ENCODE measurements around the gene DET1.
"Not testable (repeated sequence)": the region's sequence is repeated elsewhere in the genome, so short reads cannot be mapped to it uniquely, and the experiment has no call there.

Gene DET1

DNA sequence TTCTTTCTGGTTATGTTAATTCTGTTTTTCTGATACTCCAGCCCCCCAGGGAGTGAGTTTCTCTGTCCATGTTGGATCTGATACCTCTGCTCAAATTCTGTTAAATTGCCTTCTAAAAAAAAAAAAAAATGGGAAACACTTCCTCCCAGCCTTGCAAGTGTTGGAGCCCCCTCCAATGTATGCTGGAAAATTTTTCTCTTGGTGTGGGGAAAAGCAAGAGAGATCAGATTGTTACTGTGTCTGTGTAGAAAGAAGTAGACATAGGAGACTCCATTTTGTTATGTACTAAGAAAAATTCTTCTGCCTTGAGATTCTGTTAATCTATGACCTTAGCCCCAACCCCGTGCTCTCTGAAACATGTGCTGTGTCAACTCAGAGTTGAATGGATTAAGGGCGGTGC, 6.1 kb downstream of the DET1 start:
- DNase-seq (ENCODE audit: low spot score), result not testable (repeated sequence)

DNA sequence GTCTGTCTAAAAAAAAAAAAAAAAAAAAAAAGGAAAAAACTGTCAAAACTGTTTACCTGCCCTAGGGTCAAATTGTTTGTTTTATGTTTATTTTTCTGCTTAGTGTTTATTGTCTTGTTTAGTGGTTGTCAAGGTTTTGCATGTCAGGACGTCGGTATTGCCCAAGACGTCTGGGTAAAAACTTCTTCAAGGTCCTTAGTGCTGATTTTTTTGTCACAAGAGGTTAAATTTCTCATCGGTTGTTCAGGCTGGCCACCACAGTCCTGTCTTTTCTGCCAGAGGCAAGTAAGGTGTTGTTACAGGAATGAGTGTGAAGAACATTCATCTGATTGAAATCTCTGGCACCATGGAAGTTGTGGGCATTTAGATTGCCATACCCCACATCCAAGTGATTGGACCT, 7.0 kb downstream of the DET1 start:
- DNase-seq (ENCODE audit: low spot score), result no peak

DNA sequence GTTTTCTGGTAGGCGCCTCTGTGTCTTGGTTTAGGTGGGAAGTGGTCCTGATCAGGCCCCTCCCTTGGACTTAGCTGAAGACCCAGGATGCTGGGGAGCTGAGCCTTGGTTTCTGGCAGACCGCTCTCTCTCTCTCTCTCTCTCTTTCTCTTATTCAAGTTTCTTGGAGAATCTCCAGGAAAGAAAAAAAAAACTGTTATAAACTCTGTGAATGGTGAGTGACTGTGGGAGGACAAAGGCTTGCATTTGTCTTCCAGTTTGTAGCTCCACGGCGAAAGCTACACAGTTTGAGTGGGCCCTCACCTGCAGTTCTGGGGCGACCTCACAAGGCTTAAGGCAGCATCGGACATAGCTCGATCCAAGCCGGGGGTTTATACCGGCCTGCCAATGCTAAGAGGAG, 7.5 kb downstream of the DET1 start:
- DNase-seq (ENCODE audit: low spot score), result no peak

DNA sequence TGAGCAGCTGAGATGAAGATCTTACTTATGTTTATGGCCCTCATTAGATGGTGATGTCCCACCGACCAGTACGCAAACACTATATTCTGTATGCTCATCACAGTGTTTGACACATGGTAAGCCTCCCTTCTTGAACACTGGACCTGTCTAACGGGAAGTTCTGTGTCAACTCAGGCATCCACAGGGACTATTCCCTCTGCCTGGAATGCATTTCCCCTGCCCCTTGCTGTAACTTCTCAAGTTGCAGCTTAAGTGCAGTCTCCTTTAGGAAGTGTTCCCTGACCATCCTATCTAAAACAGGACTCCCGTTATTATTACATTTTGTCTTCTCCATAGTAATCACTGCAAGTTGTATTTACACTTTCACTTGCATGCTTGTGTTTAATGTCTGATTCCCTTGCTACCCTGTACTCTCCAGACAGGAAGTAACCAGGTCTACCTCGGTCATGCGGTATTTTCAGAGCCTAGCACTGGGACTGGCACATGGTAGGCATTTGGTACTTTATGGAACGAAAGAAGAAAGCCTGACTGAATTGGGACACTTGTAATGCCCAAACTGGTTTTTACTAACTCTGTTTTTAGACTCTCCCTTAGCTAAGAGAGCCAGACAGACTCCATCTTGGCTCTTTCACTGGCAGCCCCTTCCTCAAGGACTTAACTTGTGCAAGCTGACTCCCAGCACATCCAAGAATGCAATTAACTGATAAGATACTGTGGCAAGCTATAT, 8.7 kb downstream of the DET1 start:
- DNase-seq (ENCODE audit: low spot score), result no peak

DNA sequence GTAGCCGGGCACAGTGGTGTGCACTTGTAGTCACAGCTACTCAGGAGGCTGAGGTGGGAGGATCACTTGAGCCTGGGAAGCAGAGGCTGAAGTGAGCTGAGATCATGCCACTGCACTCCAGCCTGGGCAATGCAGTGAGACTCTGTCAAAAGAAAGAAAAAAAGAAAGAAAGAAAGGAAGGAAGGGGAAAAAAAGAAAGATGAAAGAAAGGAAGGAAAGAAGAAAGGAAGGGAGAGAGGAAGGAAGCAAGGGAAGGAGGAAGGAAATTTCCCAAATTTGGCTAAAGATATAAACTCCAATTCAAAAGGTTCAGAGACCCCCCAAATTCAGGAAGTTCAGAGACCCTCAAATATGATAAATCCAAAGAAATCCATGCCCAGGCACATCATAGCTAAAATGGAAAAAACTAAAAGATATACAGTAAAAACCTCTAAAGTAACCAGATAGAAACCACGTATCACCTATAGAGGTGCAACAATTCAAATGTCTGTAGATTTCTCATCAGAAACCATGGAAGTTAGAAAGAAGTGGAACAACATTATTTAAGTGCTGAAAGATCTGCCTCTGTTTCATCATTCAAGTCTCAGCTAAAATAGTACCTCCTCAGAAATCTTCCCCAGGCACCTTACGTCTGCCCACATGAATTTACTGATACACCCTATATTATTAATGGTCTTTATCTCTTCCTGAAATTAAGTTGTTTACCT, 10.7 kb downstream of the DET1 start:
- DNase-seq (ENCODE audit: low spot score), result no peak

DNA sequence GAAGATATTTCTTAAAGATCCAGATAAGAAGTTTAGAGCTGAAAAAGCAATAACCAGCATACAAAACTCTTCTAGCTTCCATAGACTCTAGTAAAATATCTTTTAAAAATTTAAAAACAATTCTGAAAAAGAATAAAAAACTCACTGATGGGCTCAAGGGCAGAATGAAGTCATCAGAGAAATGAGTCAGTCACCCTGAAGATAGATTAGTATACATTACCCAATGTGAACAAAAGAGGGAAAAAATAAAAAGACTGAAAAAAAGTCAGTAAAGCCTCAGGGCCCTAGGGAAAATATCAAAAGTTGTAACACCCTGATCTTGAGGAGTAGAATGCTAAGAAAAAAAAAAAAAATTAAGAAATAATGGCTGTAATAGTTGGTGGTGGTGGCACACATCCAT, 11.4 kb downstream of the DET1 start:
- DNase-seq (ENCODE audit: low spot score), result no peak

DNA sequence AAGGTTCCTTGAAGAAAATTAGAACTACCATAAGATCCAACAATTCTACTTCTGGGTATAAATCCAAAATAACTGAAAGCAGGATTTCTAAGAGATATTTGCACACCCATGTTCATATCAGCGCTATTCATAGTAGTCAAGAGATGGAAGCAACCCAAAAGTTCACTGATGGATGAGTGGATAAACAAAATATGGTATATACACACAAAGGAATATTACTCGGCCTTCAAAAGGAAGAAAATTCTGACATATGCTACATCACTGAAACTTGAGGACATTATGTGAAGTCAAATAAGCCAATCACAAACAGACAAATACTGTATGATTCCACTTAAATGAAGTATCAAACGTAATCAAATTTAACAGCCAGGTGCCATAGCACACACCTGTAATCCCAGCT, 13.1 kb downstream of the DET1 start:
- no peak for DNase-seq (ENCODE audit: low spot score)

DNA sequence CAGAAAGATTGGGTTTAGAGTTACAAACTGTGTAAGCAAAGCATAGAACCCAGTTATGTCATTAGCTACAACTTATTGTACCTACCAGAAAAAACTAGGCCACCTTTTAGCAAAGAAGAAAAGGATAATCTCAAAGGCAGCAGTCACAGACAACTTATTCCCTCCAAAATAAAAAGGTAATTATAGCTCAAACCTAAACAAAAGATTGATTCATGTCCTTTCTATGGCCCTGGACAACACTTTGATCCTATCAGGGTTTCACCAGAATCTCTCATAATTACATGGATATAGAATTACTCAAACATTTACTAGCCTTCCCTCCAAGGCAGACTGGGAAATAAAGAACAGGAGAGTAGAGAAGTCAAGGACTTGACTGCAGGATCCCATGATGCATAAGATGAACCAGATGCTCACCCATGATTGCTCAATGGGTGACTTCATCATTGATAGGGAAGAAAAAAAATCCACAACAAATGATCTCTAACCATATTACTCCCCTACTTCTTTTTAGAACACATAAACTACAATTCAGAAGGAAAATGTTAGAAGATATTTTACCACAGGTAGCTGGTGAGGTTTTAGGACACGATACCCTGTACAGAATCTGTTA, 17.4 kb downstream of the DET1 start:
- DNase-seq (ENCODE audit: low spot score), result no peak

DNA sequence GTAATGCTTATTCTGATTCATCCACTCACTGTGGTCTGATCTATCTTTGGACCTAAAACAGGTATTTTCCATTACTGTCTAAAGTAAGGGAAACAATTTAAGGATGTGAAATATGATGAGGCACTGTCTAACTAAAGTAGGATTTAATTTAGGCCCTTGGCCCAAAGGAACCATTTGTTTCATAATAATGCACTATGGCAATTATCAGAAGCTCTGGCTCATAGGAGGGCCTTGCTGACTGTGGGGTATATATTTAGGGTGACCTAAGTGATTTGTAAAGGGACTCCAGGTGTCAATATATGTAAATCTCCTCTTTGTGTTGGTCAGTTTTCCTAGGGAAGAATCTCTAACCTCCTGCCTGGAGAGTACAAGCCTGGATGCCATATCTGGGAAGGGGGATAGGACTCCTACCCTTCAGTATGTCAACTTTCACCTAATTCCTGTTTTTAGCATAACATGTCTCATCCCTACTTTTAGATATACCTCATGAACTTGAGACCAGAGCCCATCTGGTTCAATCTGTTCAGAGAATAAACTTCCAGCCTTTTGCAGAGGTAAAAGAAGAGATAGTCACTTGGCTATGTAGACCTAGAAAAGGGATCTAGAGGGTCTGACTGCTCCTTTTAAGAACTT, 20.1 kb downstream of the DET1 start:
- DNase-seq (ENCODE audit: low spot score), result no peak

DNA sequence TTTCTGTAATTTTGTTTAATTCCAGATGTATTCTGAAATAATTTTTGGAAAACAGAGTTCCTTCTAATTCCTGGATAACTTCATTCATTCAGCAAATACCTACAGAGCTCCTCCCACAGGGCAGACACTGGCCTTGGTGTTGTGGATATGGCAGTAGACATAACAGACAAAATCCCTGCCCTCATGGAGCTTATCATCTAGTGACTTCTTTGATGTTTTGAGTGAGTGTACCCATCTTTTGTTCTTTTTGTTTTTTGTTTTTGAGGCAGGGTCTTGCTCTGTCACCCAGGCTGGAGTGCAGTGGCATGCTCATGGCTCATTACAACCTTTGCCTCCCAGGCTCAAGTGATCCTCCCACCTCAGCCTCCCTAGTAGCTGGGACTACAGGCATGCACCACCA, 21.1 kb downstream of the DET1 start:
- no peak for DNase-seq (ENCODE audit: low spot score)

DNA sequence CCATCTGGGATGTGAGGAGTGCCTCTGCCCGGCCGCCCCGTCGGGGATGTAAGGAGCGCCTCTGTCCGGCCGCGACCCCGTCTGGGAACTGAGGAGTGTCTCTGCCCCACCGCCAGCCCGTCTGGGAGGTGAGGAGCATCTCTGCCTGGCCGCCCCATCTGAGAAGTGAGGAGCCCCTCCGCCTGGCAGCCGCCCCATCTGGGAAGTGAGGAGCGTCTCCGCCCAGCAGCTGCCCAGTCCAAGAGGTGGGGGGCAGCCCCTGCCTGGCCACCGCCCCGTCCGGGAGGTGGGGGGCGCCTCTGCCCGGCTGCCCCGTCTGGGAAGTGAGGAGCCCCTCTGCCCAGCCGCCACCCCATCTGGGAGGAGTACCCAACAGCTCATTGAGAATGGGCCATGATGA, 22.4 kb downstream of the DET1 start:
- not testable (repeated sequence) for DNase-seq (ENCODE audit: low spot score)

DNA sequence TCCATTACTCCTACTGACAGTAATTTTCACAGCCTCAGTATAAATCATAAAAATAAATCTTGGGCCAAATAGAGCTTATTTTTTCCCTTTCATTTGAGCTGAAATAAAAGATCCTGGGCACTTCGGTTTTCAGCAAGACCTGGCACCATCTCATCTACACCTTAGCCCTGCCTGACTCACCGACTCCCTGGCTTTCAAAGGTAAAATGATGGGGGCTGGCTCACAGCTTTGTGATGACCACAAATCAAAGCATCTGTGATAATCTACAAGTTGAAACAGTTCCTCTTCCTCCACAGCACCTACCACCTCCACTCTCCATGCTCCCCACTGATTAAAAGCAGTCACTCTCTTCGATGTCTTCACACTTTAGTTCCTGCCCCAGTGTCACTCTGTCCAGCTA, 27.6 kb downstream of the DET1 start:
- no peak for DNase-seq (ENCODE audit: low spot score)

DNA sequence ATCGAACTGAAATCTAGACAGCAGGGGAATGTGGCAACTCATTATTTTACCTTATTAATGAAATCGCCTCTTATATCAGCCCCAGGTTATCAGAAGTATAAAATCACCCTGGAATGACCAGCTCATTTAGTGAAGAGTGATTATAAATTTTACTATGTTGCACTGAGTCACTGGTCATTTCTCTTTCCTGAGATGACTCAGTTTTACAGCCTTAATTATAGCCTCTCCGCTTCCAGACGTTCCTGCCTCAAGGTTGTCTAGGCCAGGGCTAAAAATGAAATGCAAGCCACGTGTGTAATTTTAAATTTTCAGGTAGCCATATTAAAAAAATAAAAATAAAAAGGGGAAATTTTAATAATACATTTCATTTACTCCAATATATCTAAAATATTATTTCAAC, 33.3 kb downstream of the DET1 start:
- peak; percentile 48 for DNase-seq (ENCODE audit: low spot score)

DNA sequence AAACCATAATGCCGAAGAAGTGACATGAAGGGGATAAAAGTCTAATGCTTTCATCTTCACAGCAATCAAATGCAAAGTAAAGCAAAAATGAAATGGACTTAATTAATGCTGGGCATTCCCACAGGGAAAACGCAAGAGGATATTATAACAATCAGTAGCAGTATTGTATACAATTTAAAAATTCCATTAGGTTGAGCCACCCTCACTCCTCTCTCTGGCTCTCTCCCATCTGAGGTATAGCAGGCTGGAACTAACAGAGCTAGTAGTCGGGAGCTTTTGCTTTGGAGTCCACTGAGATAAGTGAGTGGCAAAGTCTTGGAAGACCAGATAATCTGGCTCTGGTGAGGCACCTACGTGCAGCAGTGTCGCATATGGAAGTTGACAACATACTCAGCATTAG, 33.9 kb downstream of the DET1 start:
- no peak for DNase-seq (ENCODE audit: low spot score)

DNA sequence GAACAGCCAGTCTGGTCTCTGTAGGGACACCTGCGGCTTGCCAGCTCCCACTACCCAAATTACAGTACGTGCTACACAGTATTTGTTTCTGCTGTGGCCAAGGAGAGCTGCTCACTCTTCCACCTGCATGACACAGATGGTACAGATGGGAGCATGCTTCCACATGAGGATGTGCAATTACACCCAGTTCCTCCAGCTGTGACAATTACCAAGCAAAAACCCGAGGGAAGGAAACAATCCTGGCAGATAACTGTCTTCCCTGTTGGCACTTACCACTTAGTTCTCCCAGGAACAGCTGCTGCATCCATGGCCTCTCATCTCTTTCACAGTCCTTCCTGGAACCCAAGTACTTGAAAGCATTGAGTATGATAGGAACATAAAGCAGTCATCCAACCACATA, 34.4 kb downstream of the DET1 start:
- no peak for DNase-seq (ENCODE audit: low spot score)

DNA sequence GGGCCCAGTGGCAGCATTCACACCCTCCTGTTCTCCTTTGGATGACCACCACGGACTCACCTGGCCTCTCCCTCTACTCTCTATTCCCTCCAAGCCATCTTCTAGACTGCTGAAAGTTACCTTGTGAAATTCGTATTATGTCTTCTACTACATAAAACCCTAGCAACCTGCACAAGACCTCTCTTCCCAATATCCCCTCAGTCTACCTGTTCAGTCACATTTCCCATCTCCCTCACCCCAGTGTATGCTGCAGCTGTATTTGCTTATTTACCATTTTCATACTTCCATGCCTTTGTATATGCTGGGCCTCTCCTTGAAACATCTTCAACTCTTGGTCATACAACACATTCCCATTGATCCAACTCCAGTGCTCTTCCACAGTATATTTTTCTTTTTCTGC, 35.3 kb downstream of the DET1 start:
- no peak for DNase-seq (ENCODE audit: low spot score)

DNA sequence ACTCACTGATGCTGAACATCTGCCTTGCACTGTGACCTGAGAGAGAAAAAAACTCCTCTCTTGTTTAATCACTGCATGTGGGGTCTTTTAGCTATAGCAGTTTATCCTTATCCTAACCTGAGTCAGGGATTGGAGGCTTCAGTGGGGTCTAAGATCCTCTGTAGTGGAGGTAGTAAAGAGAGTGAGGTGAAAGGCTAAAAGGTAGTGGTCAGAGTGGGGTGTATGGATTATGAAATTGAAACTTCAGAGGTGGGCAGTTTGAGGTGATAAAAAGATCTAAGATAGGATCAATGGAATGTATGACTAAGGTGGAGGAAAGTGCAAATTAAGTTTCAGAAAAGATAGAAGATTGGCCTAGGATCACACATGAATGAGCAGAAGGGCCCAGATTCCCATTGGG, 36.5 kb downstream of the DET1 start:
- no peak for DNase-seq (ENCODE audit: low spot score)

DNA sequence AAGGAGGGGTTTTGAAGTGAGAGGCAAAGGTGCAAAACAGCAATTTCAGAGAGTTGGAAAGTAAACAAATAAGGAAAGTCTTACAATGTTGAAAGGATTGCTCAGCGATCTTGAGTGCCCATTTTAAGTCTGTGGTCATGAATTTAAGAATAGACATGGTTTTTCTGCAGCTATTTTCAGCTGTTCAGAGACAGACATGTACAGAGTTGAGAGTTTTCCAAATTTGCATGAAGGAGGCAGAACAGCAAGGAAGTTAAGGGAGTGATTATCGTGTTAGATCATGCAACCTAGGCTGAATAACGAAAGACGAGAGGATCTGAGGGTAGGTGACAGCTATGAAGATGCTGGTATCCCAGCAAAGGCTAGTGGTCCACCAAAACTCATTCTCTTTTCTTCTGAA, 37.2 kb downstream of the DET1 start:
- DNase-seq (ENCODE audit: low spot score), result no peak

DNA sequence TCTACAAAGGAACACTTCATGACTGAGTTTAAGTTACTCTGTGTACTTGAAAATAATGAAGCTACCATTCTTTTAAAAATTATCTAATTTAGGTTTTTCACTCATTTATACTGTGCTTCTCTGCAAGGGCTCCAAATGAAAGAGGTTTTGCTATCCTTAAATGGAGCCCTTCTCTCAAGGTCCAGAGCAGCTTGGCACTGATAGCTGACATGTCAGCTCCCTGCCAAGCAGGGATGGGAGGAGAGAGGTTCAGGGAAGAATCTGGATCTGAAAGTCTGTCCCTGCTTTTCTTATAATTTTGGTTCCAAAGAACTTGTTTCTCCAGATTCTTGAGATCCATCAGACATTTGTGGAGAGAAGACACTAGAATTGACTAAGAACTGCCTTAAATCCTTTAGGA, 39.9 kb downstream of the DET1 start:
- no peak for DNase-seq (ENCODE audit: low spot score)

DNA sequence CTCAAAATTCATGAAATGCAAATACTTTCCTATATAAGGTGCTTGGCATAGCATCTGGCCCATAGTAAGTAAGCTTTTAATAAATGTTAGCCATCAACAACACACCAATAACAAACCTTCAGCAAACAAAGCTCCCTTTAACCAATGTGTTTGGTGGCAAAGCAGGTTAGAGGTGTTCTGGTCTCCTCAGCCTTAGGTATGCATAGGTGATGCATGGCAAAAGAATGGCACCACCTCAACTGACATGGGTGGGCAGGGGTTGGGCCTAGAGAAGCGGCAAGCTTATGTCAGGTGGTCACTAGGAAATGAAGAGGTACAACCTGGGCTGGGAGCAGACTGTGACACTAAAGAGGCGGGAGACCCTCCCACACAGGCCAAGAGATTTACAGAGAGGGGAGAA, 40.8 kb downstream of the DET1 start:
- no peak for DNase-seq (ENCODE audit: low spot score)

DNA sequence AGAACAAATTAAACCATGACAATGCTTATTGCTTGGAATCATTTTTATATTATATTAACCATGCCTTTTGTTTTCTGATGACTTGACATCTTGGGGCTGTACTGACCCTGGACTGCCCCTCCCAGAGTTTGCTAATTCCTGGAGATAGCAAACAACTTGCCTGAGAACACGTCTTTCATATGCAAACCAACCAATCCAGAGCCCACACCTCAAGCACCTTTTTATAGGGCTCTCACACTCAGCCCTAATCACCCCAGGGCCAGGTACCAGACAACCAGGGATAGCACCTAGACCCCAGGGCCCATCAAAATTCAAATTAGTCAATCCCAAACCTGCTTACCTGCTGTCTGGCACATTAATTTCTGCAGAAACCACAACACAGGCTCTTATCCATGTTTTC, 42.0 kb downstream of the DET1 start:
- DNase-seq (ENCODE audit: low spot score), result no peak

DNA sequence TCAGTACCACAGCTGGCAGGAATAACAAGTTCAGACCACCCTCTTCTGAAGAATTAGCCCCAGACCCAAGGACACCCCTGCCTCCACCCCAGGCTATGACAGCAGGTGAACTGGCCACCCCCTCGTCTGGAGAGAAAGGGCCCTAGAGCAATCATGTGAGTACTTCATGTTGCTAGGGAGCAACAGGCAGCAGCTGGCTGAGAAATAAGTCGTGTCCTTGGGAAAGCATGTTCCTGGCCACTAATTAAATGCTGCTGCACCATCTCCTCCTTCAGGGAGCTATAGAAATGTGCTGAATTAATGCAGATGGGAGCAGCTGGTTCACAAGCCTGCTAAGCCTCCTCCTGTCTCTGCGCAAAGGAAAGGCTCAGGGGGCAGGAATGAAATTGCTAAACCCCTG, 47.5 kb downstream of the DET1 start:
- DNase-seq (ENCODE audit: low spot score), result no peak

DNA sequence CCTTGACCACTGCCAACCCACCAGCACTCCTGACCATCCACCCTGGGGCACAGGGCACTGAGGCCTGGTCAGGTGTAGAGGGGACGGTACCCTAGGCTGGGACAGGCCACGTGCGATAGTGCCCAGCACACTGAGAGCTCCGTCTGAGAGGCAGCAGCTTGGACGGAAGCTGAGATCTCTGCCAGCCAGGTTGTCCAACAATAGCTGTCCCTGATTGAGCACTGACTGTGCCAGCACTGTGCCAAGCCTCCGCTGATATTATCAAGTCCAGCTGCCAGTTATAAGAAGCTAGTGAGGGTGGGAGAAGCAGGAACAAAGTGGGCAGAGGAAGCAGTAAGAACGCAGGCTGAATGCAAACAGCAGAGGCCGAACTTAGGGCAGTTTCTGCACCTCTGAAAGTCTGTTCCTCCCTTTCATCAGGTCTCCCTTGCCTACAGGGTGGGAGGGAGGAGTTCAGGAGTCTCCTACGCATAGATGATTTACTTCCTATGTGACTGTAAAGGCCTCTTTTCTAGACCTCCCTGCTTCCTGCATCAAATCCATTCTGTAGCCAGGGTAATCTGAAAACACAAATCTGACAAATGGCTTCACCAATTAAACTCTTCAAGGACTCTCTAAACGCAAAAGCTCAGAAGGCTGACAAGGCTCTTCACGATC, 49.2 kb downstream of the DET1 start:
- no peak for DNase-seq (ENCODE audit: low spot score)
